MCF 10A (cell line): Measurements from ENCODE around the gene SND1. TPM values are rescaled to one million over a fixed set of nuclear protein-coding genes. Genes with fewer than 3 reads are reported as not detected.
"Not testable (repeated sequence)": the region's sequence is repeated elsewhere in the genome, so short reads cannot be mapped to it uniquely, and the experiment has no call there.

Source experiments
- BruUV-seq: library from RNA; stranded (reverse); fragments of 400-500 nt; replicated peaks from 2 replicates; lab custom pipeline; 2021; lab: Mats Ljungman, UMichigan
- CTCF ChIA-PET: fragments of 300-600 bp; sonication (Branson Sonifier 250); formaldehyde crosslinking; extraction: SDS; loops from one replicate; lab custom pipeline; 2021; ENCODE audit warnings: antibody characterized with exemption, inconsistent platforms; lab: Yijun Ruan, JAX
- POLR2A ChIA-PET: fragments of 300-600, 350-650 bp; sonication (Branson Sonifier 250); formaldehyde crosslinking; extraction: SDS; loops from one replicate; lab custom pipeline; 2020; ENCODE audit warnings: antibody characterized with exemption, inconsistent platforms; lab: Yijun Ruan, JAX
- DNase-seq: peaks from one replicate; pipeline ENCODE4 v3.0.0-alpha.2; 2018; ENCODE audit not compliant: unreplicated experiment
- H3K27ac Mint-ChIP-seq: one replicate; pipeline ENCODE4 v1.8.0; 2022; ENCODE audit warnings: mild to moderate bottlenecking, low read depth, mixed read lengths; ENCODE audit not compliant: unreplicated experiment
- H3K27me3 Mint-ChIP-seq: one replicate; pipeline ENCODE4 v1.8.0; 2022; ENCODE audit warnings: mixed read lengths; ENCODE audit not compliant: insufficient read depth, unreplicated experiment
- H3K36me3 Mint-ChIP-seq: one replicate; pipeline ENCODE4 v1.8.0; 2022; ENCODE audit warnings: mild to moderate bottlenecking, moderate library complexity, mixed read lengths; ENCODE audit not compliant: insufficient read depth, unreplicated experiment
- H3K4me1 Mint-ChIP-seq: one replicate; pipeline ENCODE4 v1.8.0; 2022; ENCODE audit warnings: mixed read lengths; ENCODE audit not compliant: insufficient read depth, unreplicated experiment
- H3K4me3 Mint-ChIP-seq: one replicate; pipeline ENCODE4 v1.8.0; 2022; ENCODE audit warnings: mild to moderate bottlenecking, moderate library complexity, mixed read lengths; ENCODE audit not compliant: unreplicated experiment
- H3K9me3 Mint-ChIP-seq: one replicate; pipeline ENCODE4 v1.8.0; 2022; ENCODE audit warnings: mixed read lengths; ENCODE audit not compliant: unreplicated experiment
- CTCF ChIP-seq: fragments of 200-600 bp; IDR thresholded peaks from one replicate; pipeline ENCODE4 v1.8.0; 2022; ENCODE audit warnings: antibody characterized with exemption, mild to moderate bottlenecking; ENCODE audit not compliant: unreplicated experiment
- intact Hi-C: fragments of 100-400 bp; cut with micrococcal nuclease; formaldehyde crosslinking; loops from 2 replicates; pipeline ENCODE4 v1.14.1; 2022
- total RNA-seq: library from RNA; stranded (reverse); gene quantifications from 2 replicates; pipeline ENCODE4 v1.2.3, GENCODE V29; 2022

SND1 gene
- total RNA-seq, 1 experiment from 2014 or later = 297 TPM

- peaks cover 26% of the 10 kb centered on the region for H3K36me3 Mint-ChIP-seq
- ChIA-PET POLR2A (no interaction called here), CTCF (interaction anchor here (0.6 kb wide), 1 partner anchor 307 kb away, joined by 3 read pairs; no protein-coding TSS in a partner anchor)
- H3K4me3 Mint-ChIP-seq = no peak overlapping the region
- TF ChIP-seq CTCF = no peak
- H3K4me1 Mint-ChIP-seq = no peaks in the 10 kb centered on the region
- no TSS peak for BruUV-seq
- no peaks in the 10 kb centered on the region for H3K27me3 Mint-ChIP-seq
- DNase-seq = no peak
- no peak overlapping the region for H3K27ac Mint-ChIP-seq
- no peaks in the 10 kb centered on the region for H3K9me3 Mint-ChIP-seq
- intact Hi-C loops = no loop called here
These were observed 307.8 kb downstream of the SND1 start for GRCh38 chr7:127959770-127960169.

GRCh38 chr7:127961786-127962453 is 309.9 kb downstream of the SND1 start:
- no peak overlapping the region for H3K4me3 Mint-ChIP-seq
- H3K36me3 Mint-ChIP-seq = peaks cover 21% of the 10 kb centered on the region
- H3K4me1 Mint-ChIP-seq = no peaks in the 10 kb centered on the region
- H3K27ac Mint-ChIP-seq = no peak overlapping the region
- no TSS peak for BruUV-seq
- ChIA-PET CTCF (interaction anchor here (0.6 to 1.2 kb wide), 4 partner anchors 9 to 254 kb away, joined by 3 to 4 read pairs (median 3); no protein-coding TSS in a partner anchor), POLR2A (interaction anchor here (0.6 to 0.9 kb wide), 2 partner anchors 34 to 380 kb away, joined by 3 read pairs; no protein-coding TSS in a partner anchor)
- no peaks in the 10 kb centered on the region for H3K9me3 Mint-ChIP-seq
- intact Hi-C loops = no loop called here
- no peak for TF ChIP-seq CTCF
- DNase-seq = no peak
- no peaks in the 10 kb centered on the region for H3K27me3 Mint-ChIP-seq

GRCh38 chr7:127962589-127963361 is 310.8 kb downstream of the SND1 start:
- H3K27me3 Mint-ChIP-seq = no peaks in the 10 kb centered on the region
- H3K36me3 Mint-ChIP-seq = peaks cover 15% of the 10 kb centered on the region
- H3K4me3 Mint-ChIP-seq = no peak overlapping the region
- TF ChIP-seq CTCF = no peak
- no peak for DNase-seq
- POLR2A ChIA-PET = no interaction called here
- BruUV-seq = no TSS peak
- no peak overlapping the region for H3K27ac Mint-ChIP-seq
- CTCF ChIA-PET = interaction anchor here (1.1 kb wide), 1 partner anchor 11 kb away, joined by 3 read pairs; no protein-coding TSS in a partner anchor
- no peaks in the 10 kb centered on the region for H3K4me1 Mint-ChIP-seq
- no peaks in the 10 kb centered on the region for H3K9me3 Mint-ChIP-seq
- intact Hi-C loops = no loop called here

- H3K9me3 Mint-ChIP-seq, DNase-seq, POLR2A ChIA-PET, CTCF ChIA-PET, H3K4me1 Mint-ChIP-seq, intact Hi-C loops, BruUV-seq, H3K4me3 Mint-ChIP-seq, H3K27me3 Mint-ChIP-seq, H3K27ac Mint-ChIP-seq: not testable (repeated sequence)
- H3K36me3 Mint-ChIP-seq = peaks cover 22% of the 10 kb centered on the region
These were observed 311.9 kb downstream of the SND1 start for GRCh38 chr7:127963850-127964249.
